SK-N-MC (cell line): Measurements from ENCODE around the gene NXN.

Experiments used
- EZH2 ChIP-seq: fragments of 200-600 bp; sonication (generic); IDR thresholded peaks from one replicate; pipeline ENCODE4 v1.6.1; 2017; ENCODE audit warnings: antibody characterized with exemption
- FOXP2 ChIP-seq: optimal IDR thresholded peaks from 2 replicates; pipeline ENCODE3; 2011; ENCODE audit warnings: mild to moderate bottlenecking, moderate library complexity; ENCODE audit not compliant: insufficient read depth; ENCODE audit errors: extremely low read length, control extremely low read depth
- POLR2AphosphoS5 ChIP-seq: IDR thresholded peaks from 2 replicates; pipeline ENCODE4 v1.6.1; 2012; ENCODE audit warnings: mild to moderate bottlenecking, low read depth, low read length, borderline replicate concordance

GRCh38 chr17:830381-830780 lies 149.2 kb downstream of the NXN start:
- TF ChIP-seq POLR2AphosphoS5 (no peak), EZH2 (no peak), FOXP2 (no peak)
